GM18502 (cell line): ENCODE results near the gene LMX1B.

Experiments
- ATAC-seq: cut with Tn5 transposase; IDR thresholded peaks from one replicate; pipeline ENCODE4 v1.9.1; 2021; ENCODE audit warnings: mild to moderate bottlenecking; ENCODE audit not compliant: unreplicated experiment, poor library complexity

The LMX1B gene

DNA sequence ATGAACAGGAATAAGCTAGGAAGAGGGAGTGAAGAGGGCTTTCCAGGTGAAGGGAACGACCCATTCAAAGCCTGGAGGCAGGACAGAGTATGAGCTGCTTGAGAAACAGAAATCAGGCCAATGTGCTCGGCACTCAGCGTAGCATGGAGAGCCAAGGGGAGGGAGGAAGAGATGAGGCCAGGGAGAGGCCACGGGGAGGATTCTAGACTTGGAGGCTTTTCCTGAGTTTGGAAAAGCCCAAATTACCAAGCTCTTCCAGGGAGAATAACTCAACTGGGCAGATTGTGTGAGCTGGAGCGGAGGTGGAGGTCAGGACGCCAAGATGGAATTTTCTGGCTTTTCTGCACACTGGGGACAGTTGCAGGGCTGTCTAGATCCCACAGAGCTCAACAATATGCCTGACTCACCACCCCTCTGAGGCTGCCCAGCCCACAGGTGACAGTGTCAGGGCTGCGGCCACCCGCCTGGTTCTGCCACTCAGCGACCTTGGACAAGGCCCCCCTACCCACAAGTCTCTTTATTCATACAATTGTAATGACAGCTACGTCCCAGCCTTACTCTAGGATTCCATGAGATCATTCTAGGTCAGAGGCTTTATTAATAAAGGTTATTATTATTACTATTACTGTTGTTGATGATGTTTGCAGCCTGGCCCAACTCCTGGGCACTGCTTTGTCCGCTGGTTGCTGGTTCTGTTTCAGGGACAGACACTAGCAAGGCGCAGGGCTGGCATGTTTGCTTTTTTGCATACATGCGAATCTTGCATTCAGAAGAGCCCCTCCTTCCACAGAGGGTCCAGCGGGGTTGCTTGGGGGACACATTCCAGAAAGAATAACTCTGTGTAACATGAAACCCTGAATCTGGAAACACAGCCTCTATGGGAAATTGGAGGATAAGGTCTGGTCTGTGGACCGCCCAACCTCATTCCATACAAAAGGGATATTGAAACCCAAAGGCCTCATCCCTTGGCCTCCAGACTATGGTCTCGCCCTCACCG is 9.4 kb upstream of the LMX1B start:
- ATAC-seq = no peak

DNA sequence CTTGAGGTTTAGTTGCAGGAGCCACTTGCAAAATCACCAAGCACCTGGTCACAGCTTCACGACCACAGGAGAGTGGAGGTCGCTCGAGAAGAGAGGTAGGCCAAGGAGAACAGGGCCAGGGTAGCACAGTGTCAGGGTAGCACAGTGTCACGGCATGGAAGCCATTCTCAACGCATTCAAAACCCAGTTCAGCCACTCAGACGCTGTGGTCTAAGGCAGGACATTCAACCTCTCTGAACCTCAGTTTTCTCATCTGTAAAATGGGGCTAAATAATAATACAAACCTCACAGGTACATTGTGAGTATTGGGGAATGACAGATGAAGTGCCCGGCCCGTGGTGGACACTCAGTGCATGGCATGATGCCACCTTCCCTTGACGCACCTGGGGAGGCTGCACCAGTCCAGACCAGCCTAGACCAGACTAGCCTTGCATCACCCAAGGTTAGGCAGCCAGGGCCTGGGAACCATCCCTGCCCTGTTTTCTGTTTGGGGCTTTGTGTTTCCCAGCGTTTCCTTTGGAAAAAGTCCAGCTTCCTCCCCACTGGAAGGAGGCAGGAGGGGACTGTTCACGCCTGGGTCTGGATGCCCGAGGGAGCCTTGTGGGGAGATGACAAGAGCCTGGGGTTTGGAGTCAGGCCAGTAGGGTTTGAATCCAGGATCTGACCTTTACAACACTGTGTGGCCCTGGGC is 7.8 kb upstream of the LMX1B start:
- no peak for ATAC-seq

DNA sequence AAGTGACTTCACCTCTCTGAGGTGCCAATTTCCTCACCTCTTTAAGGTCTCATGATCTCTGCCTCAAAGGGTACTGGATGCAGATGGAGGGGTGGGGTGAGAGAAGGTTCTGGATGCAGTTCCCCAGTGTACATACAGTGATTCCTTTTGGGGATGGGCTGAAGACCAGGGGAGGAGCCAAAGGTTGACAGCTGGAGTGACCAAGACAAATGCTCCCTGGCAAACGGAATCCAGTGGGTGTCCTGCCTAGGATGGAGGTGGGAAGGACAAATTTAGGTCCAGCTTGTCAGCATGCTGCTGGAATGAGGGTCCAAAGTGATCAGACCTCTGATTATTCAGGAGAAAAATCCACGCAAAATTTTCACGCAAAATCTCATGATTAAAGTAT is 7.3 kb upstream of the LMX1B start:
- no peak for ATAC-seq

DNA sequence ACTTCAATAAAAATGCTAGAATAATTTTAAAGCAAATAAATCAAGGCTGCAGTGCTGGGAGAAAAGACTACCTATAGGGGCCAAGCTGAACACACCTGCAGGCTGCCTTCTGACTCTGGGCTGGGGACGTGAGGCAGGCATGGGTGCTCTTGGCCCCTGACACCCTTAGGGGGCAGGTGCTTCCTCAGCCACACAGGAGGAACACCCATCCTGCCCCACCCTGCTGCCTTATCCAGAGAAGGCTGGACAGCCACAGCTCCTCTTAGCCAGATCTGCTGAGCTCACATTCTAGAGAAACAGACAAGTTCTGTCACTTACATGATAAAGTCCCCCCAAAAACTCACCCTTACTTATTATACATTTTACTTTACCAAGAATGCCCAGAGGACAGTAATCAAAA is 6.6 kb upstream of the LMX1B start:
- ATAC-seq = no peak

DNA sequence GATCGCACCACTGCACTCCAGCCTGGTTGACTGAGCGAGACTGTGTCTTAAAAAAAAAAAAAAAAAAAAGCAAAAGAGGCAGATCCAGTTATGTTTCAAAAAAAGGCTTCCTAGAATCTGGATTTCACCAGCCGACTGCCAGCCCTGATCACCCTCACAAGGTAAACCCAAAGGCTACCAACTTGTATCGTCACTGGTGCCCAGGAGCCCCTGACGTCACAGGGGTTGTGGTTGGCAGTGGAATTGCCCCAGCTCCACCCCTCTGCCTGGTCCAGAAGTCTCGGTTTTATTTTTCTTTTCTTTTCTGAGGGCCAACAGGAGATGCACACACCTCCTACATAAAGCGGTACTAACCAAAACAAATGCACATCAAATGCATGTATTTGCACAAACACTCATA is 6.0 kb upstream of the LMX1B start:
- no peak for ATAC-seq

DNA sequence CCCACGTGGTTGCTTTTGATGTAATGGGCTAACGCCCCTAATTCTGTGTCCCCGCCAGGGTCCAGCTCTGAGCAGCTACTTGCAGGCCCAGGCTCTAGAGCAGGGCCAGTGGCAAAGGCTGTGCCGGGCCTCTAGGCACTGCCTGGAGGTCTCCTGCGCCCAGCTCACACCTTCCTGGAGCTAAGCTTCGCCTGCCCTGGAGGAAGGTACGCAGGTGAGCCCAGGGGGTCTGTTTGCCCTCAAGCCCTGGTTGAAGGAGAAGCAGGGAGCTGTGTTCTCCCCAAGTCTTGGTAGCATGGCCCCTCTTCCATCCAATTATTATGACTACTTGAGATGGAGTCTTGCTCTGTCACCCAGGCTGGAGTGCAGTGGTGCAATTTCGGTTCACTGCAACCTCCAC is 5.2 kb upstream of the LMX1B start:
- ATAC-seq = no peak

DNA sequence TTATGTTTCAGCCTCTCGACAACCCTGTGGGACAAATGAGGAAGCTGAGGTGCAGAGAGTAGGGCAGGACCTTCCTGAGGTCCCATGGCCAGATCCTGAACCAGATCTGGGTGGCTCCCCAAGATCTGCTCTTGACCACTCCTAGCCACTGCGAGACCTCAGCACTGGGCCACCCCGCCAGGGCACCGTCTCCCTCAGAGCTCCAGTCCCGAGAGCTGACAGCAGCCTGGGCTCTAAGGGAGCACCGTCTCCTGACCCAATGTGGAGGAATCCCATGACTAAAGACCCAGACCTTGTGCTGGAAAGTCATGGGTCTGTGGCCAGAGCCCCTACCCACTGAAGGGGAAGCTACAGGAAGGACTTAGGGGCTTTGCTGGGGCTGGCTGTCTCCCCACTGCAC is 4.5 kb upstream of the LMX1B start:
- no peak for ATAC-seq

DNA sequence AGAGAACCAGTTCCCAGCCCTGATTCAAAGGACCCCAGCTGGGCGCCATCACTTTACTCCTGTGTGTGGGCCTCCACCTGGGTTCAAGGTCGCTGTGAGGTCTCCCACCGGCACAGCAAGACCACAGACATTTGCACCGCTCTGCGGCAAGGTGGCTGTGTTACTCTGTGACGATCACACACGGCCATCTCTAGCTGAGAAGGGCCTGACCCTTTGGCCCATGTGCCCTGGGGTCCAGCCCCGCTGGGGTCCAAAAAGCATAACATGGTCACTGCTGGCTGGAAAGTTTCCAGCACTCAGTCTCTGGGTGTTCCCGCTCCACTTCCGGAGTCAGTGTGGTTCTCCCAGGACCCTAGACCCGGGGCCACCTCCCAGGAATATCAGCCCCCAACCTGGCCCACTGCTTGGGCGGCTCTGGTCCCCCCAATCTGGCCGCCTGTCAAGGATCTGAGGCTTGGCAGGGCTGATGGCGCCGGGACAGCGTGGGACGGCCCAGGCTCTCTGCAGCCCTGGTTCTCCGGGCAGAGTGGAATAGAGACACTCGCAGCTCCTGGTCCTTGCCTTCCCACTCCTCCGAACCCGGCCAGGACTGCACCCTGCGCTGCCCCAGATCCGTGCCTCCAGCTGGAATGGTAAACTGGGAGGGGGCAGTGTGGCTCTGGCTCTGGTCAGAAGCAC is 3.9 kb upstream of the LMX1B start:
- ATAC-seq = no peak

DNA sequence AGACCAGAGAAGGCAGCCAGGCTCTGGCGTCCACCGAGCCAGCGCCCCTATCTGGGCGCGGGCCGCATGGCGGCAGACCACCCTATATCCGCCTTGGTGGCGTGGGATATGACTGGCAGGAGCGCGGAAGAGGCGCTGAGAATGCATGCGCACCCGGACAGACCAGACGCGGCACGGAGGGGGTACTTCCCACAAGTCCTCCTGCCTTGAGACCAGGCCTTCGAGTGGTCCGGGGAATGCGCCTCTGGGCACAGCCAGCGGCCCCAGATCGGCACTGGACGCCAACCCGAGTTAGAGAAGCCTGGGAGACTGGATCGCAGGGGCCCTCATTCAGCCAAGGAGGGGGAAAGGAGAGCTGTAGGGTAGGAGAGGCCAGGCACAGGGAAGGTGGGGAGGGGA is 2.5 kb upstream of the LMX1B start:
- ATAC-seq = no peak

DNA sequence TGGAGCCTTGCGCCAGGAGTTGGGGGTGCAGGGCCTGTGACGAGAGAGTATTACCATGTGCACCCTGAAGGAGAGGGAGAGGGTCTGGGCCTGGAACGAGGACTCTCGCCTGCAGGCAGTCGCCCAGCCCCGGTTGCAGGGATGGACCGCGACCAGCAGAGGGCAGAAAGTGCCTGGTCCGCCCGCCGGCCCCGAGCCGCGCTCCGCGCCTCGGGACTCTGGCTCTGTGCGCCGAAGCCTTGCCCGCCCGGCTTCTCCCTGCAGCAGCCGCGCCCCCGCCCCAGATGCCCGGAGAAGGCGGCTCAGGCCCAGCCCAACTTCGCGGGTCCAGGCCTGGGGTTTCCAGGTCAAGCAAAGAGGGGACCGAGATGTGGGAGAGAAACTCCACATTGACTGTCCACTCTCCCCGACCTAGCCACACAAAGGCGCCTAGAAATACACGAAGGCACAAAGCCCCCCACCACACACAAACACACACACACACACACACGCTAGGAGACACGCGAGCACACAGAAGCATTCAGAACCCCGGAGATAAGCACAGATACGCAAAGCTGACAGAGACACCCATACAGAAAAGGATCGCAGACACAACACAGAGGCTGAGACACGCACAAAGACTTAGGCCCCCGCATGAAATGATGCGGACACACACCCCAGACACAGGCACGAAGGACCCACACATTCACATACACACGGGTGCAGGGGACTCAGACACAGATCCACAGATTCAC is 2.0 kb upstream of the LMX1B start:
- no peak for ATAC-seq

DNA sequence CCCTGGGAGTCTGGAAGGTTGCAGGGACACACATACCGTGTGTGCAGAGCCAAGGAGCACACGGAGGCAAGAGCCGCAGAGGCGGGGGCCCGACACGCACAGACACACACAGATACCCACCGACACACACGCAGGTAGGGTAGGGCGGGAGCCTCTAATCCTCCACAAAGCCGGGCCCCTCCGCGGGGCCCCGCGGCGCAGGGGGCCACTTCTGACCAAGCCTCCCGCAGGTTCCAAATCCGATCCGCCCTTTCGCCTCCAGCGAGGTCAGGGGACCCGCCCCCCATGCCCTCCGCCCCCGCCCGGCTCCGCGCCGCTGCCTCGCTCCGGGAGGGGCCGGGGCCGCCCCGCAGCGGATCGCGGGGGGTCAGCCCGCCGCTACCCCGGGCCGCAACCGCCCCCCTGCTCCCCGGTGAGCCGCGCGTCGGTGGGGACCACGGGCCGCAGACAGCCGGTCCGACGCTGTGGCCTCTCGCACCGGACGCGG is 1.4 kb upstream of the LMX1B start:
- no peak for ATAC-seq

DNA sequence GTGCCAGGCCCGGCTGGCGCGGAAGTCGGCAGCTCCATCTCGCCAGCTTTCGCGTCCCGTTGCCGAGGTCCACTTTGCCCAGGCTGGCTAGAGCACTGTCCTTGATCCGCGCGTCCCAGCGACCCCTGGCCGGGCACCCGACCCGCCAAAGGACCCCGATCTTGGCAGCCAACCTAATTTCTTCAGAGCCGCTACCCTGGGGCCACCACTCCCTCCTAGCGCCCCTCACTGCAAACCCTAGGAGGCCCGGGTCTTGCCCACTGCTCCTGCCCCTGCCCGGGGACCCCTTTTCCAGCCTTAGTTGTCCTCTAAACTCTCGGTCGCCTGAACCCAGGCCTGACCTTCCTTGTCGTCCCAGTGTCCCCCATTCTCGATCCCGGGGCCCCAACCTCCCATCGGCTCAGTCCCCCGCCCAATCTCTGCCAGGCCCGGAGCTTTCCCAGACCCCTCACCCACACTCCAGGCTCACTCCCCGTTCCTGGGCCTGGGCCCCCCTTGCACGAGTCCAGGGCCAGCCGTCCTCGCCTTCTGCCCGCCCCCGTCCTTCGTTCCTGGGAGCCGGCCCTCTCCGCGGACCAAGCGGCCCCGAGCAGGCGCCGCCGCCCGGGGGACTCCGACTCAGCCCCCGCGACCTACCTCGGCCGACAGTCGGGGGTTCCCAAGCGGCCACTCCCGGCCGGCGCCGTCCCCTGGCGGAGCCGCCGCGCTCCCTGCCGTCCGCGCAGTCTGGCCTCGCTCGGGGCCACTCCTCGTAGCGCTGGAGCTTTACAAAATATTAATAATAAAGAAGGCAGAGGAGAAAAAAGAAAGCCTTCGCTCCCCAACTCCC is 701 bp upstream of the LMX1B start:
- ATAC-seq = no peak

DNA sequence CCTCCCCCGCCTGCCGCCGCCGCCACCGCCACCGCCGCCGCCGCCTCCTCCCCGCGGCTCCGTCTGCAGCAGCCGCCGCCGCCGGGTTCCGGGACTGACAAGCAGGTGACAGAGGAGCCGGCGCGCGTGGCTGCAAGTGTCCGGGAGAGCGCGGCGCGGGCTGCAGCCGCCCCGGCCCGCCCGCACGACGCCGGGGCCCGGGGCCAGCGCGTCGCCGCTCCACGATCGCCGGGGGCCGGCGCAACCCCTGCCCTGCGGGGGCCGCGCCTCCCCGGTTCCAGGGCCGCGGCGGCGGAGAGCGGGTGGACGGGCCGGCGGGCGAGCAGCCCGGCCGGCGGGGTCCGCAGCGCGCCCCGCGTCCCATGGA is 343 bp downstream of the LMX1B start:
- no peak for ATAC-seq

DNA sequence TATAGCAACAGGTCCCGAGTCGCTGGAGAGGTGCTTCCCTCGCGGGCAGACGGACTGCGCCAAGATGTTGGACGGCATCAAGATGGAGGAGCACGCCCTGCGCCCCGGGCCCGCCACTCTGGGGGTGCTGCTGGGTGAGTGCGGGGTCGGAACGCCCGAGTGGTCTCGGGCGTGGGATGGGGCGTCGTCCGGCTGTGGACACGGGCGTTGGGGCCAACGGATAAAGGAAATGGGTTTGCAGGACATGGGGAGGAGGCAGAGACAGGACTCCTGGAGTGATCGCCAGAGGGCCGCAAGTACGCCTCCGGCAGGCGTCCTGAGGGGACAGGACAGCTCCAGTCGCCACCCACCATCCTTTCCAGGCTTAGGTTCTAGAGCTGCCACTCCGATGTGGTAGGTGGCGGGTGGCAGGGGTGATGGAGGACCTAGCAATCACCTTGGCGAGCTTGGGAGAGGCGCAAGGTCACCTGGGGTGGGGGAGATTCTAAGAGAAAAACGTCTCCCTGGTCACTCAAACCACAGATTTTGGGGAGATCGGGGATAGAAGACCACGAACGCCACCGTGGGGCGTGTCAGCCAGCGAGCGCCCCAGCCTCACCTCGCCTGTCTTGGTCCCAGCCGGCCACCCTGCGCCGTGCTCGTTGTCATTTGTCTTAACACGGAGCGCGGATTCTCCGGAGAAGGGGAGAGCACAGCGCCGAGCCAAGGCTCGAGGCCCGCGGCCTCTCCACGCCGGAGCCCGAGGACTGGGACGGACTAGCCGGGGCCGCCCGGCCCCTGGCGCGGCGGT is 922 bp downstream of the LMX1B start:
- no peak for ATAC-seq

DNA sequence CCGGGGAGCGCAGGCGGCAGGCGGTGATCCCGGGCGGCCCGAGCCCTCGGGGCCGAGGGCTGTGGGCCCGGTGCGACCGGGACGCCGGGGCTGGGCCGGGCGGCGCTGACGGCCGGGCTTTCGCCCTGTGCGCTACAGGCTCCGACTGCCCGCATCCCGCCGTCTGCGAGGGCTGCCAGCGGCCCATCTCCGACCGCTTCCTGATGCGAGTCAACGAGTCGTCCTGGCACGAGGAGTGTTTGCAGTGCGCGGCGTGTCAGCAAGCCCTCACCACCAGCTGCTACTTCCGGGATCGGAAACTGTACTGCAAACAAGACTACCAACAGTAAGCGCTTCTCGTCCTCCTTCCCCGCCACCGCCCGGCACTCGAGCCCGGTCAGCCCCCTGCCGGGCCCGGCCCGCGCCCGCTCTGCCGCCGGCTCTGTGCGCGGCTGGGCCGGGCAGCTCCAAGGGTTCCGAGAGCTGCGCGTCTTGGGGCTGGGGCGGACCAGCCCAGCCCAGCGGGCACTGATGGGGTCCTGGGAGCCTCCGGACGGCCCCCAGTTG is 1.6 kb downstream of the LMX1B start:
- no peak for ATAC-seq

DNA sequence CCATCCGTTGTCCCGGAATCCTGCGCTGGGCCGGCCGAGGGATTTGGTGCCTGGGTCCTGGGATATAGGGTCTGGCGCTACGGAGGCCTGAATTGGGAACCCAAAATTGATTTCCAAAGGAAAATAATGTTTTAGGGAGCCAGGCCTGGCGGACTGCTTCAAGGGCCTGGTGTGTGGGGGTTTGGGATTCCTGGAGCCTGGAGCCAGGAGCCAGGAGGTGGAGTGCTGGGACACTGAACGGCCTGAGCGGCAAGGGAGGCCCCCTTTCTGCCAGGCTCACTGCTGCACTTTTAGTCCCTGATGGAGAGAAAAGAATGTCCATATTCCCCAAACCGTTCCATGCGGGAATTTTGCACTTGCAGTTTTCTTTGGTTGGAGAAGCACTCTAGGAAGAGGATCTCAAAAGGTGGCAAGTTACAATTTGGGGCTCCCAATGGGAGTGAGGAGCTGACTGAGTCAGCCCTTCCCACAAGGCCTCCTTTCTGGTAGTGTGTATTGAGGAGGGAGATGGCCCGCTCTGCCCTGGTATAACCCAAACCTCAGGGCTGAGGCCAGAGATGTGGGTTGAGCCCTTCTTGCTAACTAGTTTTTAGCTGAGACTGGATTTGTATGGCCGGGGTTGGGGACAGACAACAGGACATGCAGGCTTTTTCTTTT is 2.2 kb downstream of the LMX1B start:
- ATAC-seq = no peak

DNA sequence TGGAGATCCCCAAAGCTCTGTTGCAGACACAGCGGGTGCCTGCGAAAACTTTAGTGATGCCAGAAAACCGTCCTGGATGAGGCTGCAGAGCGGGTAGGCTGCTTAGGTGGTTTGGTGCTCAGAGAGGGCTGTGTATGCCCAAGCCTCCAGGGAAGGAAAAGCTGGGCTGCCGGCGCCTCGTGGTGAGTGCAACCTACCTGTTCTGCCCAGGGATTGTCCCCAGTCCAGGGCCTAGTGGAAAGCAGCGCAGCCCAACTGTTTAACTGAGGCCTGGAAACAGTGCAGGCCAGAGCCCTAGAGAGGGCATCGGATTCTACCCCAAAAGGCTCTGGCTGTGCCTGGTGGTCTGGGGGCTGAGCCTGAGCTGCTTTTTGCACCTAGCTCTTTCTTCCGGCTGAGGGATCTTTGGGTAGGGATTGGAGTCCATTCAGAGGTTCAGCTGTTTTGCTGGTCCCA is 2.8 kb downstream of the LMX1B start:
- ATAC-seq = no peak
